GM21737 (cell line): Measurements from ENCODE around the gene VPS45.

Experiments
- ATAC-seq: cut with Tn5 transposase; IDR thresholded peaks from one replicate; pipeline ENCODE4 v1.9.1; 2021; ENCODE audit warnings: mild to moderate bottlenecking, moderate library complexity; ENCODE audit not compliant: unreplicated experiment

Gene VPS45

GRCh38 chr1:150156868-150157603 lies 89.5 kb downstream of the VPS45 start:
- ATAC-seq: no peak

DNA sequence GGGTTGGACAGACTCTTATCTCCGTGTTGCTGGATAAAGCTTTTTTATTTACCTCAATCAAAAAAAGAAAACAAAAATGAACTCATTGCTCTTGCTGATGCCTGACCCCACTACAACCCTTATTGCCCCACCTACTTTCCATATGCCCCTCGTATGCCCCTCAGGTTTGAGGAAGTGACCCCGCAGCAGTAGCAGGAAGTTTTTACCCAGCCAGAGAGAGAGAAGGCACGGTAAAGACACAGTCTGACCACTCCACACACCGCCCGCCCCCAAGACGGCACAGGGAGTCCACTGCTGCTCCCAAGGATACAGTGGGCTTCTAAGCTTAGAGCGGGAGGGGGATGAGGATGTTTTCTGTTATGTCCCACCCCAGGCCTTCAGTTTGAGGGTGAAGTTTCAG lies 92.0 kb downstream of the VPS45 start:
- no peak for ATAC-seq

- no peak for ATAC-seq
Observed at GRCh38 chr1:150160964-150161621, 93.5 kb downstream of the VPS45 start.

- ATAC-seq: no peak
Observed at GRCh38 chr1:150161747-150162581, 94.4 kb downstream of the VPS45 start.

DNA sequence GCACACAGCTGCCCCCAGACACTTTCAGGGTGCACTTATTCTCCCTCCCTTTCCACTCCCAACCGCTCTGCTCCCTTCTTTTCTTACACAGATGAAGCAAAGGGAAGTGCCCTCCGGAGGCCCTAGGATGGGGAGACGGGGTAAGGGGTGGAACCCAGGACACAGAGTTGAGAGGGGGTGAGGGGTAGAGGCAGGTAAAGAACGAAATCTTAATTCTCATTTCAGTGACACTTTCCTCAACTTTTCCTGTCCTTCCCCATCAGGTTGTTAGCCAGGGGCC lies 94.9 kb downstream of the VPS45 start:
- no peak for ATAC-seq

DNA sequence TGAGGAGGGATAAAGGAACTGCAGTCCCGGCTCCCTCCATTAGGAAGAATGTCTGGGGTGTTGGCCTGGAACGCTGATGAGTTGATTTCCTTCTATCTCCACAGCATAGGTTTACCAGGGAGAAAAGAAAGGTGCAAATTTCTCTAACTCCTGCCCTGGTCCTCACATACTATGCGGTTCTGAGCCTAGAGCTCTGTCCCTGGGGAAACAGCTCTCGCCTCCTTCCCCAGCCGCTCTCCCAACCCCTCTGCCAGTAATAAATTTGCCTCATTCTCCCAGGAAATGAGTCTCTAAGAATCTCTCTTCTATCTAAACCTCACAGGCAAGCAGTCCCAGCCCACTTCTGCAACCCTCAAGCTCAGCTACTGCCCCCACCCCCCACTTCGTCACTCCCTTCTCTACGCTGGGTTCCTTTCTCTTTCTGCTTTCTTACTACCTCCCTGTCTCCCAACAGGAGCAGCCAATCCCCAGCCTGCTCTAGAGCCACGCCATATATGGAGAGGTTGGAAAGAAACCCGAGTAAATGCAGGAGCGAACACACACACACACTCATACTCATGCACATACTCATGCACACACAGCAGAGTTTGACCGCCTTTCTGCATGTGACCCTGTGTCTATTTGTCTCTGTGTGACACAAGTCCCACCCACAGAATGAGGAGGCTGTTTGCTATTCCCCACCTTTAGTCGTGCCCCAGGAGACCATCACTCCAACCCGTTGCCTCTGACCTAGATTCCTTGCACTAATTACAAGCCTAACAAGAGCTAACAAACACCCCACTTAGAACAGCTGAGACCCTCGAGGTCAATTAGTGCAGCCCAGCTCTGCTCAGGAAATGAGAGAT lies 95.5 kb downstream of the VPS45 start:
- ATAC-seq: no peak

- ATAC-seq: no peak
Observed at GRCh38 chr1:150164224-150164623, 96.6 kb downstream of the VPS45 start.

GRCh38 chr1:150164779-150165178 lies 97.2 kb downstream of the VPS45 start:
- ATAC-seq: no peak

GRCh38 chr1:150165622-150166612 lies 98.3 kb downstream of the VPS45 start:
- ATAC-seq: no peak

DNA sequence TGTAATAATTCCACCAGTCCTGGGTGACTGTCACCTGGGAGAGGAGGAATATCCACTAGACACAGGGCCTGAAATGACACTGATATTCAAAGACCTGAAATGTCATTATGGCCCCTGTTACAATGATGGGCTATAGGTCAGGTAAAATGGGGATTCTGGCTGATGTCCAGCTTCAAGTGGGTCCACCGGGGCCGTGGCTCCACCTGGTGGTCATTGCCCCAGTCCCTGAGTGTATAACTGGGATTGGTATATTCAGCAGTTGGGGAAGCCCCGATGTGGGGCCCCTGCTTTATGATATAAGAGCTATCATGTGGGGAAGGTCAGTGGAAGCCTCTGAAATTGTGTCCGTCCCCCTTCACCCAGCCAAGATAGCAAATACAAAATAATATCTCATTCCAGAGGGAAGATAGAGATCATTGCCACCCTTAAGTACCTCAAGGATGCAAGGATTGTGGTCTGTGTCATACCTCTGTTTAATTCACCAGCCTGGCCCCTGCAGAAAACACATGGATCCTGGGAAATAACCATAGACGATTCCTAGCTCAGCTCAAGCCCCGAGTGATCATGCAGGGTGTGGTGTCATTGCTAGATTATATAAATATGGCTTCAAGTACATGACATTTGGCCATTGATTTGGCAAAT lies 101.5 kb downstream of the VPS45 start:
- no peak for ATAC-seq

DNA sequence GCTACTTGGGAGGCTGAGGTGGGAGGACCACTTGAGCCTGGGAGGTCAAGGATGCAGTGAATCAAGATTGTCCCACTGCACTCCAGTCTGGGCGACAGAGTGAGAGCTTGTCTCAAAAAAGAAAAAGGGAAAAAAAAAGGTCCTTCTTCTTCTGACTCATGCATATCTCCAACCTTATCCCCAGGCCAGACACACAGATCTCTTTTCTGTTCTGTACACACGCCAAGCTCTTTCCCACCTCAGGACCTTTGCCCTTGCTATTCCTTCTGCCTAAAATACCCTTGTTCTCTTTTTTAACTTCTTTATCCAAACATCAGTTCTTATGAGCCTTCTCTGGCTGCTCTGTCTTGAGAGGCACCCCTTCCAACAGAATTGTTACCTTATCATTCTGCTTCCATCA lies 104.2 kb downstream of the VPS45 start:
- ATAC-seq: no peak

- ATAC-seq: no peak
Observed at GRCh38 chr1:150173141-150173585, 105.6 kb downstream of the VPS45 start.

DNA sequence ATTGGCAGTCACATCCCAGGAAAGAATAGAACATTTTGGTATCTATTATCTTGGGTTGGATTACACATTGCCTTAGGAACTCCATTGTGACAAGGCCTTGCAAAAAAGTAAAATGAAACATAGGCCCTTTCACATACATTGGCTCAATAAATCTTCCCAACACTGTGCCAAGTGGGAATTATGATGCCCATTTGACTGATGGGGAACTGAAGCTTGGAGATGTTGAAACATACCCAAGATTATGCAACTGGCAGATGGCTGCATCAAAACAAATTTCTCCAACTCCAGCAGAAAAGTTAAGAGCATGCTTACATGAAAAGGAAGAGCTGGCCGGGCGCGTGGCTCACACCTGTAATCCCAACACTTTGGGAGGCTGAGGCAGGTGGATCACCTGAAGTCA lies 109.0 kb downstream of the VPS45 start:
- no peak for ATAC-seq

- ATAC-seq: no peak
Observed at GRCh38 chr1:150178548-150178947, 111.0 kb downstream of the VPS45 start.

DNA sequence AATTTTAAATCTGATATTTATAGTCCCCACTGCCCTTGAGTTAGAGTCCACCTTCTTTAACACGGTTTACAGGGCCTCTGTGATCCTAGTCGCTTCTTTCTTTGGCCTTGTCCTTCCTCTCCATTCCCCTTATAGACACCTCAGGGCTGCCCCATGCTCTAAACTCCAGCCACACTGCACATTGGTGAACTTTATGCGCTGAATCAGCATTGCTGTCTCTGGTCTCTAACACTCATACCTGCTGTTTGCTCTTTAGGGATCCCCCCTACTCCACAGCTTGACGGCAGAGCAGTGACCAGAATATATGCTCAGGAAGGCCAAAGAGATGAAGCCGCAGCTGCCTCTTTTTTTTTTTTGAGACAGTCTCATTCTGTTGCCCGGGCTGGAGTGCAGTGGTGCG lies 112.3 kb downstream of the VPS45 start:
- ATAC-seq: no peak

GRCh38 chr1:150180474-150180873 lies 112.9 kb downstream of the VPS45 start:
- no peak for ATAC-seq

GRCh38 chr1:150182247-150182646 lies 114.7 kb downstream of the VPS45 start:
- ATAC-seq: no peak

- no peak for ATAC-seq
Observed at GRCh38 chr1:150183061-150183460, 115.5 kb downstream of the VPS45 start.

- no peak for ATAC-seq
Observed at GRCh38 chr1:150185481-150185880, 117.9 kb downstream of the VPS45 start.
